Fibroblast of mammary gland (primary cell): ENCODE data around the gene SSBP3.
A peak's percentile ranks its signal among the peaks of the same experiment; 100 is the strongest.

Source experiments
- DNase-seq: peaks from one replicate; pipeline ENCODE4 v3.0.0-alpha.2; 2010; ENCODE audit warnings: low read depth
- H3K4me3 ChIP-seq: 2 replicates; pipeline ENCODE4 v1.5.1; 2011; ENCODE audit warnings: low read depth, mild to moderate bottlenecking, low read length, moderate library complexity; ENCODE audit not compliant: control insufficient read depth
- CTCF ChIP-seq: conservative IDR thresholded peaks from 2 replicates; pipeline ENCODE4 v1.5.1; 2011; ENCODE audit warnings: low read depth, low read length, inconsistent platforms; ENCODE audit not compliant: control insufficient read depth, insufficient read depth

Gene SSBP3

DNA sequence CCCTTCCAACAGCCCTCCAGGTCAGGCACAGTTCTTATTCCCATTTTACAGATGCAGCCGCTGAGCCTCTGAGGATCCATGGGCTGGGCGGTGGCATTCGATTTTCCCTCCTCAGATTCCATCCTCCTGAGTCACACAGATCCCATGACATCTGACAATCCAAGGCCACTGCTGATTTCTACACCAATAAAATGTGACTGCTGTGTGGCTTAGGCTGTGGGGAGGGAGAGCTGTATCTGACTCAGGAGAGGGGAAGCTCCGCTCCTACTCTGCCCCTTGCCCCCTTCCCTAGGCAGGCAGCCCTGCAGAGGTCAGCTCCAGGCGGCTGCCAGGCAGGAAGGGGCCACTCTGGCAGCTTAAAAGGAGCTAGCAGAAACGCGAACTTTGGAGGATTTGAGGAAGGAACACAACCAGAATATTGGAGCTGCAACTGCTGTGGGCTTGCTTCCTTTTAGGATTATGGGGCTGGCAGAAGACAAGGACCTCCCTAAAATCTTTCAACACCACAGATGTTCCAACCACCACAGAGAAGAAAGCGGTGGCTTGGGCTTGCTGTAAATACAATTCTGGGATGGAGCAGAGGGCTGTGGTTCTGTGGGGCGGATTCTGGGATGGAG, 156.3 kb downstream of the SSBP3 start:
- TF ChIP-seq CTCF, result no peak
- peak; percentile 72 for DNase-seq
- H3K4me3 ChIP-seq, result no peak overlapping the region

GRCh38 chr1:54248966-54249365, 157.2 kb downstream of the SSBP3 start:
- no peak for TF ChIP-seq CTCF
- peak; percentile 49 for DNase-seq
- no peak overlapping the region for H3K4me3 ChIP-seq

- no peak for DNase-seq
- TF ChIP-seq CTCF, result no peak
- no peak overlapping the region for H3K4me3 ChIP-seq
Measured at GRCh38 chr1:54247863-54248515, 158.2 kb downstream of the SSBP3 start.

DNA sequence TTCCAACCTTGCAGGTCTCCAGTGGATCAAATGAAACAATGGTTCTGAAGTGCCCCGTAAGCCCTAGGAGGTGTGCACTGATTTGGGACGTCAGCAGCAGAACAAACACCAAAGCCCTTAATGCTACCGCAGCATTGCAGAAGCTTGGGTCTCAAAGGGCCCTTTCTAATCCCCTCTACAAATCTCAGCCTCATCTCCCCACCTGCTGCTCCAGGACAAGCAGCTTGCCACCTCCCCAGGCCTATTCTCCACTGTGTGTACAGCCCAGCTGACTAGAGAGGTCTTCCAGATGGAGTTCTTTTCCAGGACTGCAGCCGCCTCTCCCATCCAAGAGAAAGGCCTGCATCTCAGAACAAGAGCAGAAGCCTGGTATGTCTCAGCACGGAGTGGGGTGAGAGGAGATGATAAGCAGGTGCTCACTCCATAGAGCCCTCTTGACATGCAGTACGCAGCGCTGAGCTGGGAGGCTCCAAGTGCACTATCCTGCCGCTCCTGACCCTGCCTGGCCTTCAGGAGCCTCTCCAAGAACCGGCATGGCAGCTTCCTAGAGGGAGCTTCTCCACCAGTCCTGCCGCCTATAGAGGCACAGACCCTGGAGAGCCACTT, 160.0 kb downstream of the SSBP3 start:
- no peak for DNase-seq
- H3K4me3 ChIP-seq, result no peak overlapping the region
- no peak for TF ChIP-seq CTCF

DNA sequence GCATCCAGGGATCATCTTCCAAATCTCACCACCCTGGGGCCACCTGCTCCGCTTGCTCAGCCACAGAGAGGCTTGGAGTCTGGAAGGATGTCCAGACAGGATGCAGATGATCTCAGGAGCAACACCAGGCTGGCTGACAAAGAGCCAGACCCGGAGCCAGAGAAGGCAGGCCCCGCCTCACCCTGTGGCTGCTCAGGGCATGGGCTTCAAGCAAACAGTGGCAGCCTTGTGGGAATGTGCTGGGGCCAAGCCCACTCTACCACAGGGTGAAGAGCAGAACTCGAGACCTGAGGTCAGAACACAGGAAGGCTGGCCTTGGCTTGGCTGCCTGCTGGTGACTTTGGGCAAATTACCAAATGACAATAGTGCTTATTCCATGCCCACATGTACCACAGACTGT, 160.7 kb downstream of the SSBP3 start:
- TF ChIP-seq CTCF, result no peak
- DNase-seq, result peak; percentile 11
- no peak overlapping the region for H3K4me3 ChIP-seq

DNA sequence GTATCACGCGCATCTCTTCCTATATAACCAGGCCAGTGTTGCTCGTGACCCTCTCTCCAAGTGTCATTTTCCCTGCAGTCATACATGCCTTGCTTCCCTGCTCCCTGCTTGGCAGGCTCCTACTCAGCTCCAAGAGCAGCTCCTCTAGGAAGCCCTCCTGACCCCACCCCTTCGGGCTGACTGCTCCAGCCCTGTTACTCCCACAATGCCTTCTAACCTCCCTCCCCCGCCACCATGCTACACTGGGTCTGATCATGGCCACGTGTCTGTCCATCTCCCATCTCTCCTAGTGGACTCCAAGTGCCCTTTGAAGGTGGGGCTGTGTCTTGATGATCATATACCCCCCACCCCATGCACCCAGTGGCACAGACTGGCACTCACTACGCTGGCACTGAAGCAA, 161.5 kb downstream of the SSBP3 start:
- H3K4me3 ChIP-seq, result no peak overlapping the region
- DNase-seq, result no peak
- TF ChIP-seq CTCF, result no peak
